Esophagus squamous epithelium (tissue), 5 donors: Measurements from ENCODE around the gene GNRH2. TPM values are rescaled to one million over a fixed set of nuclear protein-coding genes. Genes with fewer than 3 reads are reported as not detected.
"Not testable (repeated sequence)": the region's sequence is repeated elsewhere in the genome, so short reads cannot be mapped to it uniquely, and the experiment has no call there.

ENCODE experiments used
- DNase-seq: peaks from one replicate; lab custom pipeline; 2025; lab: John Stamatoyannopoulos, UW
- H3K27ac ChIP-seq, 4 donors: fragments of 200-600 bp; sonication (generic); one replicate each; pipeline ENCODE4 v1.5.1; 2016 to 2019; ENCODE audit warnings: mild to moderate bottlenecking in 1 of 4
- H3K27me3 ChIP-seq, 4 donors: fragments of 200-600 bp; sonication (generic); 1 replicate in 3 of 4; 2 replicates in 1 of 4; pipeline versions ENCODE4 v1.5.1 to v1.6.0; 2017 to 2021; ENCODE audit warnings: antibody characterized with exemption in 1 of 4
- H3K36me3 ChIP-seq, 3 donors: fragments of 200-600 bp; sonication (generic); one replicate each; pipeline ENCODE4 v1.5.1; 2016 to 2019
- H3K4me1 ChIP-seq, 3 donors: fragments of 200-600 bp; sonication (generic); one replicate each; pipeline ENCODE4 v1.5.1; 2017 to 2019
- H3K4me3 ChIP-seq, 4 donors: fragments of 200-600 bp; sonication (generic); 1 replicate in 3 of 4; 2 replicates in 1 of 4; pipeline ENCODE4 v1.5.1; 2016 to 2019; ENCODE audit warnings: mild to moderate bottlenecking in 2 of 4, moderate library complexity in 1 of 4
- H3K9me3 ChIP-seq, 3 donors: fragments of 200-600 bp; sonication (generic); one replicate each; pipeline ENCODE4 v1.5.1; 2016 to 2019
- POLR2A ChIP-seq, 4 donors: fragments of 450-650 bp; IDR thresholded peaks; one replicate each; pipeline ENCODE4 v1.6.1; 2017; ENCODE audit warnings: antibody characterized with exemption in 4 of 4, mild to moderate bottlenecking in 4 of 4, moderate library complexity in 3 of 4
- WGBS, 2 donors: methylation state at CpG; one replicate each; pipeline ENCODE4 v1.1.5; 2018; 5-methylcytosine and 5-hydroxymethylcytosine counted together
- intact Hi-C: fragments of 100-400 bp; cut with DNase I; formaldehyde crosslinking; loops from one replicate; pipeline ENCODE4 v1.15.0; 2022
- total RNA-seq, 4 donors: library from RNA; depleted of rRNA; stranded (reverse); fragments of >200 nt; gene quantifications; one replicate each; pipeline ENCODE4 v1.1.0, GENCODE V29; 2016
- TF ChIP-seq, protein P1 (sequence below), 6 experiments: fragments of 450-650 bp in 4 of 6; fragments of 200-600 bp in 2 of 6; sonication (generic) in 2 of 6; IDR thresholded peaks; one replicate each; pipeline ENCODE4 v1.5.1; 2016 to 2019; ENCODE audit warnings: antibody characterized with exemption in 6 of 6, mild to moderate bottlenecking in 4 of 6, moderate library complexity in 4 of 6
- donor health status: DM: yes; HTN: yes; CAD: no.

GNRH2 gene
- total RNA-seq, 4 donors from 2014 or later: not detected

DNA sequence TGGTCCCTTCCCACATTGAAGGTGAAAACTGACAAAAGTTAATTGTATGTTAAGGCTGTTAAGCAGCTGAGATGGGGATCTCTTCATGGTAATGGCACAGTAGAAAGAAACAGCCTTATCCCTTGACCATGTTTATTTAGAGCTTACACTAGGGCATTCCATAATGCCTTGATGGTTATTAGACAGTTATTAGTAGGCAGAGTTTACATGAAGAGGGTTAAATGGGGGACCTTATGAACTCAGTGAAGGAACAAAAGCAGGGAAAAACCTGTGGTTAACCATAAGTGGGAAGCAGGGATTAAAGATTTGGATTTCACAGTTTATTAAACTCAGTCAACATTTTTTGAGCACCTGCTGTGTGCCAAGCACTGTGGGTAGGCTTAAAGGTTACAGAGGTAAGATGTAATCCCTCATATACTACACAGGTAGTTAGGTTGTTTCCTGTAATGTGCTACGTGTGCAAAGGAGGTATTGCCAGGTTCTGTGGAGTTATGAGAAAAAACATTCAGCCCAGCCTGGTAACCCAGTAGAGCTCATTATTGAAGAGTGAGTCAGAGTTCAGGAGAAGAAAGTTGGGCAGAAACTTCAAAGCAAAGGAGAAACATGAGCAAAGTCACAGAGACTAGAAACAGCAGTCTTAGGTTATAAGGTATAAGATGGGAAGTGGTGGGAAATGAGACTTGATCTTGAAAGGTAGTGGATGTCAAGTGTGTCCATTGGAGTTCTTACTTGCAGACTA lies 32.3 kb upstream of the GNRH2 start:
- Histone ChIP-seq H3K36me3 (peaks cover 0 to 98% (median 10%) of the 10 kb centered on the region in 3 donors), H3K4me1 (no peaks in the 10 kb centered on the region), H3K27ac (no peak overlapping the region), H3K27me3 (no peaks in the 10 kb centered on the region), H3K9me3 (no peaks in the 10 kb centered on the region), H3K4me3 (no peak overlapping the region)
- 38 to 50% methylated on average over 1 of the region's 1 CpG for WGBS, 2 donors
- TF ChIP-seq POLR2A (IDR thresholded peaks at IDR 0.05): no peak
- TF ChIP-seq, protein P1, sequence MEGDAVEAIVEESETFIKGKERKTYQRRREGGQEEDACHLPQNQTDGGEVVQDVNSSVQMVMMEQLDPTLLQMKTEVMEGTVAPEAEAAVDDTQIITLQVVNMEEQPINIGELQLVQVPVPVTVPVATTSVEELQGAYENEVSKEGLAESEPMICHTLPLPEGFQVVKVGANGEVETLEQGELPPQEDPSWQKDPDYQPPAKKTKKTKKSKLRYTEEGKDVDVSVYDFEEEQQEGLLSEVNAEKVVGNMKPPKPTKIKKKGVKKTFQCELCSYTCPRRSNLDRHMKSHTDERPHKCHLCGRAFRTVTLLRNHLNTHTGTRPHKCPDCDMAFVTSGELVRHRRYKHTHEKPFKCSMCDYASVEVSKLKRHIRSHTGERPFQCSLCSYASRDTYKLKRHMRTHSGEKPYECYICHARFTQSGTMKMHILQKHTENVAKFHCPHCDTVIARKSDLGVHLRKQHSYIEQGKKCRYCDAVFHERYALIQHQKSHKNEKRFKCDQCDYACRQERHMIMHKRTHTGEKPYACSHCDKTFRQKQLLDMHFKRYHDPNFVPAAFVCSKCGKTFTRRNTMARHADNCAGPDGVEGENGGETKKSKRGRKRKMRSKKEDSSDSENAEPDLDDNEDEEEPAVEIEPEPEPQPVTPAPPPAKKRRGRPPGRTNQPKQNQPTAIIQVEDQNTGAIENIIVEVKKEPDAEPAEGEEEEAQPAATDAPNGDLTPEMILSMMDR (IDR thresholded peaks at IDR 0.05): no peak
- intact Hi-C loops: no loop called here
- no peak for DNase-seq

DNA sequence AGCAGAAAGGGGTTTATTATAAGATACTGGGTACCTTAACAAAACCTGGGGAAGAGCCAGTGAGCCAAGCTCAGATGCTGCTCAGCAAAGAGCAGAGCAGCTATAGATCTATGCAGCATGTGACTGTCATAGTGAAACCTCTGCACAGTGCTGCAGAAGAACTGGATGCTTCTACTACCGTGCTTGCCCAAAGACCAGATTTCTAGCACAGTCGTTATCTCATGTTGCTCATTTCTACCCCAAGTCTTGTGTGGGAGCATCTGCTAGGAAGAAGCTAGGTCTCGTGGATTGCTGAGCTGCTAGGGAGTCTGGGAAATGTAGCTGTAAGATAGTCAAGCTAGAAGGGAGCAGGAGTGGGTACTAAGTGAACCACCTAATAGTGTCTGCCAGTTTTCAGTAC lies 31.7 kb upstream of the GNRH2 start:
- no peaks in the 10 kb centered on the region for H3K27me3 ChIP-seq
- H3K9me3 ChIP-seq: no peaks in the 10 kb centered on the region
- DNase-seq: no peak
- peaks cover 0 to 98% (median 5%) of the 10 kb centered on the region in 3 donors for H3K36me3 ChIP-seq
- WGBS, 2 donors: 73 to 97% methylated on average over 3 of the region's 3 CpGs
- no peak overlapping the region for H3K4me3 ChIP-seq
- no peaks in the 10 kb centered on the region for H3K4me1 ChIP-seq
- intact Hi-C loops: no loop called here
- H3K27ac ChIP-seq: no peak overlapping the region
- TF ChIP-seq, protein P1 (IDR thresholded peaks at IDR 0.05): no peak
- TF ChIP-seq POLR2A (IDR thresholded peaks at IDR 0.05): no peak

DNA sequence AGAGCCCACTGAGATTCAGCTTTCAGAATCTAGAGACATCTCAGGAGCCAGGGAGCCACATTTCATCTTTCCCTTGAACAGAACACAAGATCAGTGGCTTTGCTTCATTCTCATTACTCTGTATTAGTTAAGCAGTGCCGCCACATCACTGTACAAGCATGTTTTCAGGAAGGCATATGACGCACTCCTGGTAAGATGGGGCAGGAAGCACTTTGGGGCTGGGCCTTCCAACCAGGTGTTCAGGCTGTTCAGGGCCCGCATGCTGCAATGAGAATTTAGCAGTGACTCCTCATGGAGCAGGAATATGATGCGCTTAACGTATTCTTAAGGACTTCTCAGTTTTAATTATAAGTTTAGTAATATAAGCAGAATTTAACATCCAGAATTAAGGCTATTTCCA lies 29.7 kb upstream of the GNRH2 start:
- no peaks in the 10 kb centered on the region for H3K9me3 ChIP-seq
- H3K4me1 ChIP-seq: no peaks in the 10 kb centered on the region
- no peak for DNase-seq
- TF ChIP-seq, protein P1 (IDR thresholded peaks at IDR 0.05): no peak
- no peak for TF ChIP-seq POLR2A (IDR thresholded peaks at IDR 0.05)
- H3K4me3 ChIP-seq: no peak overlapping the region
- no peaks in the 10 kb centered on the region for H3K27me3 ChIP-seq
- H3K36me3 ChIP-seq: peaks cover 0 to 89% (median 5%) of the 10 kb centered on the region in 3 donors
- intact Hi-C loops: no loop called here
- H3K27ac ChIP-seq: no peak overlapping the region
- 93 to 98% methylated on average over 5 of the region's 5 CpGs for WGBS, 2 donors

- 89 to 95% methylated on average over 6 to 7 of the region's 7 CpGs for WGBS, 2 donors
- Histone ChIP-seq H3K9me3 (no peaks in the 10 kb centered on the region), H3K4me1 (no peaks in the 10 kb centered on the region), H3K27ac (no peak overlapping the region), H3K36me3 (peaks cover 0 to 85% (median 5%) of the 10 kb centered on the region in 3 donors), H3K27me3 (no peaks in the 10 kb centered on the region), H3K4me3 (no peak overlapping the region)
- TF ChIP-seq POLR2A (IDR thresholded peaks at IDR 0.05): no peak
- TF ChIP-seq, protein P1 (IDR thresholded peaks at IDR 0.05): no peak
- intact Hi-C loops: no loop called here
- no peak for DNase-seq
These were observed 29.2 kb upstream of the GNRH2 start for GRCh38 chr20:3014179-3014578.

- Histone ChIP-seq H3K27ac (no peak overlapping the region), H3K4me3 (no peak overlapping the region), H3K9me3 (no peaks in the 10 kb centered on the region), H3K4me1 (no peaks in the 10 kb centered on the region), H3K36me3 (peaks cover 0 to 80% (median 5%) of the 10 kb centered on the region in 3 donors), H3K27me3 (no peaks in the 10 kb centered on the region)
- 92 to 96% methylated on average over 3 of the region's 3 CpGs for WGBS, 2 donors
- intact Hi-C loops: no loop called here
- no peak for DNase-seq
- TF ChIP-seq, protein P1 (IDR thresholded peaks at IDR 0.05): no peak
- TF ChIP-seq POLR2A (IDR thresholded peaks at IDR 0.05): no peak
These were observed 28.8 kb upstream of the GNRH2 start for GRCh38 chr20:3014662-3015061.

DNA sequence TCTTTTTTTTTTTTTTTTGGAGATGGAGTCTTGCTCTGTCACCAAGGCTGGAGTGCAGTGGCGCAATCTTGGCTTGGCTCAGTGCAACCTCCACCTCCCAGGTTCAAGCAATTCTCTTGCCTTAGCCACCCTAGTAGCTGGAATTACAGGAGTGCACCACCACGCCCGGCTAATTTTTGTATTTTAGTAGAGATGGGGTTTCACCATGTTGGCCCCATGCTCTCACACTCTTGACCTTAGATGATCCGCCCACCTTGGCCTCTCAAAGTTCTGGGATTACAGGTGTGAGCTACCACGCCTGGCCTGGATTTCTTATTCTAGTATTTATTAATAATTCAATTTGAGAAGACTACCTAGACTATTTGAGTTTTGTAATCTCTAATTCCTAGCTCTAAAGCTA lies 28.1 kb upstream of the GNRH2 start:
- H3K27me3 ChIP-seq, DNase-seq, H3K4me3 ChIP-seq, H3K9me3 ChIP-seq, intact Hi-C loops, H3K4me1 ChIP-seq, H3K27ac ChIP-seq: not testable (repeated sequence)
- WGBS, 2 donors: 78 to 87% methylated on average over 4 to 5 of the region's 5 CpGs
- H3K36me3 ChIP-seq: peaks cover 0 to 80% (median 5%) of the 10 kb centered on the region in 3 donors
